GM19467 (cell line): ENCODE data around the gene IRF5.
"Not testable (repeated sequence)": the region's sequence is repeated elsewhere in the genome, so short reads cannot be mapped to it uniquely, and the experiment has no call there.

Experiments used
- ATAC-seq: cut with Tn5 transposase; IDR thresholded peaks from one replicate; pipeline ENCODE4 v1.9.1; 2021; ENCODE audit warnings: mild to moderate bottlenecking, moderate library complexity; ENCODE audit not compliant: unreplicated experiment

The IRF5 gene

GRCh38 chr7:128906001-128906765, 31.5 kb upstream of the IRF5 start:
- no peak for ATAC-seq

DNA sequence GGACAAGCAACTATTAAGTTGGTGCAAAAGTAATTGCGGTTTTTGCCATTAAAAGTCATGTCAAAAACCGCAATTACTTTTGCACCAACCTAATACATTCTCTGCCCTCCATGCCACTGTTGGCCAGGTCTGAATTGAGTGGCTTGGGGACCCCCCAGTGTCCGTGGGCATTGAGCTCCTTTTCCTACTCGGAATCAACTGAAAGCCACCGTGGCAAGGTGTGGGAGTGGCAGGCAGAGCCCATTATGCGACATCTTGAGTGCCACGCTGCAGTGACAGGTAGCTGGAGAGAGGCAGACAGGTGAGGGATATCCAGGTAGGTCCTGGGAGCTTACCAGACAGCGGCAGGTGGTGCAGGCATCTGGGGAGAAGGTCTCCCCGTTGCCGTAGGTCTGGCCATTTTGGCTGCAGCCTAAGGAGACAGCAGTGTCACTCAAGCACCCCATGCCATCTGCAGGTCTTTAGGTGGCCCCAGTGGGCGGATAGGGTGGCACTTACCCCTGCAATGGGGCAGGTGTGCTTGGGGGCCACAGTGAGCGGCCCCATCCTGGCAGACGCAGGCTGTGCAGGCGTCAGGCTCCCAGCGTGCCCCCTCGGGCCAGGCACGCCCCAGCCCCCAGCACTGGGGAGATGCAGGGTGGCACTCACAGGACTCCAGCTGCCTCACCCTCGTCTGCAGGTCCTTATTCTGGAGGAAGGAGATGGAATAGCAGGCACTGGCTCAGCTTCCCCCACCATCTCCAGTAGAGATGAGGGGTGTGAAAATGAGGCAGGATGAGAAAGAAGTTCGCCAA, 30.8 kb upstream of the IRF5 start:
- ATAC-seq, result no peak

DNA sequence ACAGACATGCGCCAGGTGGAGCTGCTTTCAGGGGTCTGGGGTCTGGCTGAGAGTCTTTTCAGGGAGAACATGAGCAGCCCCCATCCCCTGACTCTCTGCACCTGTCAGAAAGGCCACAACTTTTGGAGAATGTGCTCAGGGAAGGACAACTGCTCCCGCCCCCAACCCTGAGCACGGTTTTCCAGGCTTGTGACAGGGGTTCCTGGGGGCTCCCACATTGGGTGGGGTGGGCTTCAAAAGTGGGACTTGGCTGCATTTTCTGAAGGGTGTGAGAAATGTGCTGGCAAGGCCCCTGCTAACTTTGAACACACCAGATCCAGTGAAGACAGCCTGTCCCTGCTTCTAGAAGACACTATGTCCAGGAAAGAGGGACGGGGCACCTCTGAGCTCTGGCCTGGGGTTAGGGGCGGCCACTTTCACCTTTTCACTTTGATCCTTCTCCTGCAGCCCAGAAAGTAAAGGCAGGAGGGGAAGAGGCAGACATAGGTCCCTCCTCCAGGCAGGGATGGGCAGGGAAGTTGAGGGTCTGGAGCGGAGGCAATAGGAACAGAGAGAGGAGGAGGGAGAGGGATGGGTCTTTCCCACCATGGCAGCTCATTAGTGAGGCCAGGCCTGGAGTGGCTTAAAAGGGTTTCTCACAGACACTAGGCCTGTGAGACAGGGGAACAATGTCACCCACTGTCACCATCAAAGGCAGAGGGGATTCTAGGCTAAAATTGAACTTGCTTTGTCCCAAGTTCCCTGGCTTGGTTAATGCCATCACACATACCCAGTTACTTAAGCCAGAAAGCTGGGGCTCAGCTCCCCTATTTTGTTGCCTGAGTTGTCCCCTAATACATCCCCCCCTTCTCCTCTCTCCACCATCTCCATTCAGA, 28.7 kb upstream of the IRF5 start:
- ATAC-seq, result no peak

- ATAC-seq, result no peak
These were observed 27.8 kb upstream of the IRF5 start for GRCh38 chr7:128909625-128910568.

GRCh38 chr7:128910569-128910945, 27.2 kb upstream of the IRF5 start, which contains the start of gene KCP:
Gene KCP (minus strand): TSS chr7:128910709. CDS start chr7:128910676, 33 bp downstream.
- ATAC-seq, result no peak

- ATAC-seq, result no peak
These were observed 26.2 kb upstream of the IRF5 start for GRCh38 chr7:128911423-128912031.

DNA sequence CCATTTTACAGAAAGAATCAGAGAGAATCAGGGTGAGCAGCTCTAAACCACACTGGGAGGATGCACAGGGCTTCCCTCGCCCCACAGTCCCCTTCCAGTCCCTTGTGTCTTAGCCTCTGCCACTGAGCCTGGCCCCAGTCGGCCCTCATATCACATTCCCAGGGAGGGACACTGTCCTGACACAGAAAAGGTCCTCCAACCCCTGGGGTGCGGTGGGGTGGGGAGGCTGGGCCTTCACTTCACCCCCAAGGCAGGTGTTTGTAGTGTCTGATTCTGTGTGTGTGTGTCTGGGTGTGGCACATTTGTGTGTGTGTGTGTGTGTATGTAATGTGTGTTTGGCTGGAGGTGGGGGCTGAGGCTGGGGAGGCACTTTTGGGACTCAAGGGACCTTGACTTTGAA, 25.4 kb upstream of the IRF5 start:
- ATAC-seq, result no peak

DNA sequence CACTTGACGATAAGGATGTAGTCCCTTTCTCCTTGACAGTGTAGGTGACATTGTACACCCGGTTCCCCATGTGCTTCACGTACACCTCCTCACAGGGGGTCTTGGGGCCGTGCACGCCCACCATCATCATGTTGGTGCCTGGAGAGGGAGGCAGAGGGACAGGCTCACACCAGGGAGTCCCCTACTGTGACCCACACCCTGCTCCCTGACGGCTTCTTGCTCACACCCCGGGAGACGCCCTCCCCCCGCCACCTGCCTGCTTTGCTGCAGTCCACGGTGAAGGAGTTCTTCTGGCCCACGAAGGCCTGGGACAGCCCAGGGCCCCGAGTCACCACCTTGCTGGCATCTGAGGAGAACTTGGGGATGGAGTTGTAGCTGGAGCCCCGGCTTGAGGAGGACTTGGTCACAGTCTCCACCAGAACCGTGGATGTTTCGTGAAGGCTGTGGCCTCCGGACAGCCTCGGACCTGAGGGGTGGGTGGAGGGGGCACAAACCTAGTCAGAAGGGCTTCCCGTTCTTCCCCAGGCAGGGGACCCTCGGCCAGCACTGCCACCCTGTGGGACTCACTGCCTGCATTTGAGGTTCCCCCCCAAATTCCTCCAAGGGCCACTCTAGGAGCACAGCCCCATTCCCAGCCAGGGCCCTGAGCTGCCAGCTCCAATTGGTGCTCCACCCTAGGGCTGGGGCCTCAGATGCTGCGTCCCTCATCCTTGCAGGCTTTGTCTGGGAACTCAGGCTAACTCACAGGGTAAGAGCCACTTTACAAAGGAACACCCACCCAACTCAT, 24.8 kb upstream of the IRF5 start:
- ATAC-seq, result not testable (repeated sequence)

GRCh38 chr7:128913870-128914565, 23.7 kb upstream of the IRF5 start:
- ATAC-seq, result no peak

GRCh38 chr7:128914566-128915151, 23.1 kb upstream of the IRF5 start:
- ATAC-seq, result no peak

DNA sequence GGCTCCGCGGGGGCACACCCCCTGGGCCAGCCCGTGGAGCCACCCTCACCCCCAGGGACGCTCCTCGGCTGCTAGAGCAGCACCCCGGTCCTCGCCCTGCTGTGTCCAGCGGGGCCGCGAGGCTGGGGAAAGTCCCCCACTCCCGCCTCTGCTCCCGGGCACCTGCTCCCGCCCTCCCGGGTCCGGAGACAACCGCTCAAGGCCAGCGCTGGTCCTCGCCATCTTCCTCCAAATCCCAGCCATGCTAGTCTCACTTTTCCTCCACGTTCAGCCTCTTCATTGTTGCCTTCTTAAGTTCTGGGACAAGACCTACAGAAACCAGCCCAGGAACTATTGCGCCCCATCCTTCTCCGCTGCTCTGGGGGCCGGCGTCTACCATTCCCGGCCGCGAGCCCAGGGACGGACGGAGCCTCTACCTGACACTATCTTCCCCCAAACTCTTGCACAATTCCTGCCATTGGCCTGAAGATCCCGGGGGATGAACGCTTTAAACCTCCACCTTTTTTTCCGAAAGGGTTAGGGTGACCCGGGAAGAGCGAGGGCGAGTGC, 22.4 kb upstream of the IRF5 start:
- ATAC-seq, result no peak

DNA sequence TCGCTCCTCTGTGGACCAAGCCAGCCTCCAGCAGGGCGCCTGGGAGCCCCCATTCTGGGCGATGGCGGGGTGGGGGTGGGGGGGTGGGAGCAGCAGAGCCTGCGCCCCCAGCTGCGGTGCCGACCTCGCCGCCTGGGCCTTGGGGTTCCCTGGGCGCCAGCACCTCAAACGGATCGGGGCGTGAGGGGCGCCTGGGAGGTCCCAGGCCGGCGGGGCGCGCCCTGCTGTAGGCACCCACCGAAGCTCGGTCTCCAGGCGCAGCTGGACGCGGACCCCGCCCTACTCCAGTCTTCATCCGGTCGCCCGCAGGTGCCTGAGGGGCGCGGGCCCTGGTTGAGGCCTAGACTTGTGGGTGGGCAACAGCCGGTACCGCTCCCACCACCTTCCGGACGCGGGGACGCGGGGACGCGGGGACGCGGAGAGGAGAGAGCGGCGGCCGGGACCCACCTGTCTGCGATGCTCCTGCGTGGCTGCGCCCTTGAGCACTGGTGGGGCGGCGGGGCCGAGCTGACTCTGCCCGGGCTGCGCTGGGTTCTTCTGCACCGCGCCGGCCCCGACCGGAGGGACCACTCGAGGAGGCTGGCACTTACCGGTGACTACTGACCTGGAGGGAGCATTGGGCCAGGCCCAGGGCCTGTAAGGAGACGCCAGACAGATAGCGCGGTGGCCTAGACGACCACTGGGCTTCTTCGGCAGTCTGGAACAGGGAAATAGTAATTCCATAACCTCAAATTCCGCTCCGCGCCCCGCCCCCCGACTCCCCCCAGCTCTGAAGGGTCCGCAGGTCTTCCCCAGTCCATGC, 21.7 kb upstream of the IRF5 start:
- no peak for ATAC-seq

DNA sequence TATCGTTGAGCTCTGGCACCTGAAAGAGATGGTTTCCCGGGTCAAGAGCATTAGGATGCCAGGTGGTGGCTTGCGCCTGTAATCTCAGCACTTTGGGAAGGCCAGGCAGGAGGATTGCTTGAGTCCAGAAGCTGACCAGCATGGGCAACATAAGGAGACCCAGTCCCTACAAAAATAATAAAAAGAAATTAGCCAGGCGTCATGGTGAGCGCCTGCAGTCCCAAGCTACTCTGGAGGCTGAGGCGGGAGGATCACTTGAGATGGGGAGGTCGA, 21.1 kb upstream of the IRF5 start:
- no peak for ATAC-seq

GRCh38 chr7:128917122-128917521, 20.6 kb upstream of the IRF5 start:
- ATAC-seq, result no peak

DNA sequence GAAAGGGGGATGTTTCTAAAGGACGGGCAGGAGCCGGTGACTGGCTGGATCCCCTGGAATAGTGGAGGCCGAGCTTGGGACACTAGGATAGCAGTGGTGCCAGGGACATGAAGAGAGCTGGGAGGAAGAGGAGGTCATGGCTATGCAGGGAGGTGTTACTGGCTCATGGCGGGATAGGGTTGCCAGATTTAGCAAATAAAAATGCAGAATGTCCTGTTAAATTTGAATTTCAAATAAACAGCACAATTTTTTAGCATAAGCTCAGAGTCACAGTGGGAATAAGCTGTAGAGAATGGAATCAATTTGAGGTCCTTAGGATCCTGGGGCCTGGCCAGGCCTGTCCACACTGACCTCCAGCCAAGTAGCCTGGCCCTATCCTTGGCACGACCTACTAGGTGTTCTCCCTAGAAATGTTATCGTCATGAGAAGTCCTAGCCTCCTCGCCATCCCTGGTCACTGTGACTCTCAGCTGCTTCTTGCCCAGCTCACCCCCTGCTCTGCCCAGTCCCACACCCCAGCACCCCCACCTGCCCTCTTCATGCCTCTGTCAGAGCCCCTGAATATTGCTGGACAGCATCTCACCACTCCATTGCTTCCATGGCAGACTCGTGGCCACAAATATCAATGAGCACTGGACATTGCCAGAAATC, 19.6 kb upstream of the IRF5 start:
- ATAC-seq, result no peak

- ATAC-seq, result no peak
These were observed 18.5 kb upstream of the IRF5 start for GRCh38 chr7:128919241-128919640.
